HG03520 (cell line): ENCODE results near the gene CTBP2.

ENCODE experiments used
- ATAC-seq: cut with Tn5 transposase; IDR thresholded peaks from one replicate; pipeline ENCODE4 v1.9.1; 2021; ENCODE audit warnings: mild to moderate bottlenecking, moderate library complexity; ENCODE audit not compliant: unreplicated experiment

CTBP2 gene

GRCh38 chr10:125026036-125026931 is 134.1 kb downstream of the CTBP2 start:
- ATAC-seq = no peak

- no peak for ATAC-seq
Observed at GRCh38 chr10:125025341-125025740, 135.0 kb downstream of the CTBP2 start.

GRCh38 chr10:125024497-125025234 is 135.7 kb downstream of the CTBP2 start:
- ATAC-seq = no peak

- no peak for ATAC-seq
Observed at GRCh38 chr10:125023862-125024496, 136.4 kb downstream of the CTBP2 start.

- ATAC-seq = no peak
Observed at GRCh38 chr10:125023255-125023654, 137.1 kb downstream of the CTBP2 start.

- no peak for ATAC-seq
Observed at GRCh38 chr10:125022671-125023070, 137.7 kb downstream of the CTBP2 start.

GRCh38 chr10:125021686-125022344 is 138.5 kb downstream of the CTBP2 start:
- no peak for ATAC-seq

GRCh38 chr10:125020871-125021270 is 139.5 kb downstream of the CTBP2 start:
- no peak for ATAC-seq

- ATAC-seq = no peak
Observed at GRCh38 chr10:125020386-125020785, 140.0 kb downstream of the CTBP2 start.

GRCh38 chr10:125018576-125019143 is 141.7 kb downstream of the CTBP2 start:
- no peak for ATAC-seq

GRCh38 chr10:125017547-125018298 is 142.6 kb downstream of the CTBP2 start:
- no peak for ATAC-seq

GRCh38 chr10:125016611-125017202 is 143.7 kb downstream of the CTBP2 start:
- no peak for ATAC-seq

GRCh38 chr10:125016123-125016522 is 144.2 kb downstream of the CTBP2 start:
- no peak for ATAC-seq

- ATAC-seq = no peak
Observed at GRCh38 chr10:125015356-125015944, 144.9 kb downstream of the CTBP2 start.

- no peak for ATAC-seq
Observed at GRCh38 chr10:125014836-125015355, 145.5 kb downstream of the CTBP2 start.

- ATAC-seq = no peak
Observed at GRCh38 chr10:125014086-125014830, 146.1 kb downstream of the CTBP2 start.

GRCh38 chr10:125013529-125013872 is 146.9 kb downstream of the CTBP2 start:
- ATAC-seq = no peak

- ATAC-seq = no peak
Observed at GRCh38 chr10:125012851-125013528, 147.4 kb downstream of the CTBP2 start.
